Stimulated activated CD8-positive, alpha-beta memory T cell treated with anti-CD3 and anti-CD28 coated beads, Interleukin-7, amount 100 ng/mL, for 24 hours (primary cell): ENCODE measurements around the gene ITGA11.
"Not testable (repeated sequence)": the region's sequence is repeated elsewhere in the genome, so short reads cannot be mapped to it uniquely, and the experiment has no call there.

ENCODE experiments used
- DNase-seq: peaks from one replicate; pipeline ENCODE4 v3.0.0-alpha.2; 2020; ENCODE audit warnings: low read depth

ITGA11 gene

DNA sequence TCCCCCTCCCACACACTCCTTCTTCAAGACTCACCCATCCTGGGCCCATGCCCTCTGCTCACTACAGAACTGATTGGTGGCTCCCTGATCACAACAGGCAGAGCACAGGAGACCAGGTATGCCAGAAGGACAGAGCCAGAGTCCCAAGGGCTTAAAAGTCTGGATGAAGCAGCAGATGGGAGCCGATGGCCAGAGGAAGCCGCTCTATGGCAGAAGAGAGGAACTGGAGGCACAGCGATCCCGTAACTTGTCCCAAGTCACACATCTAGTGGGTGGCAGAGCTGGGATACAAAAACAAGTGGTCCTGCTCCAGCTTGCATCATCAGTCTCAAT lies 20.7 kb downstream of the ITGA11 start:
- DNase-seq: no peak

DNA sequence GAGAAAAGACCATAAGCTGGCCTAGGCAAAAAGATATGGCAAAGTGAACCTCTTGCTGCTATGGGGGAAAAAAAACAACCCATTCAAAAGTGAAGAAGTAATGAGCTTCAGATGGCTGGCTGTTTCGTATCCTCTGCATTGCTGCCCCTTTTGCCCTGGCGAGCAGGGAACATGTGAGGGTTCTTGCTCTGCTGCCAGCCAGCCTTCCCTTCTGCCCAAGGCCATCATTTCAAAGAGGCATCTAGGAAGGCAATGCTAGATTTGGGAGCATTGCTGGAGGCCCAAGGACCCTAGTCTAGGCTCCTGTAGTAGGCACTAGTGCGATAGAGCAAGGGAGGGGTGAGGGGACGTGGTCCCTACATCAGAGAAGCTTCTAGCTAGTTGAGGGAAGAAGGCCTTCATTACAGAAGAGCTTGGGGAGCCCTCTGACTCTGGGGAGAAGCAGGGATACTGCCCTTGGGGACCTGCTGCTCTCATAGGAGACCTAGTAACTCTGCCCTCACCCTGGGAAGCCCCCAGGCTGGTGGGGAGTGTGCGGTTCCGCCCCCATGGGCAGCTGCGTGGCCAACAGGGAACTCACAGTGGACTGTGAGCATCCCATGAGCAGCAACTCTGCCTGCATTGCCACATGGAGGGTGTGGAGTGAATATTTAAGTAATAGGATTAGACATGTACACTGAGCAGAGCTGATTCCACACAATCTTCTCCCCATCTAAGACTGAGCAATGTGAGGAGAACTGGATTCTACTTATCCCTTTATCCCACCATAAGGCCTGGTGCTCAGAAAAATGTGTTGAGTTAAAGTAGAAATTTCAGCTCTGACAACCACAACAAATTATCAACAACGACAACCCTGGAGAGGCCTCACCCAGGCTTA lies 21.3 kb downstream of the ITGA11 start:
- DNase-seq: no peak

DNA sequence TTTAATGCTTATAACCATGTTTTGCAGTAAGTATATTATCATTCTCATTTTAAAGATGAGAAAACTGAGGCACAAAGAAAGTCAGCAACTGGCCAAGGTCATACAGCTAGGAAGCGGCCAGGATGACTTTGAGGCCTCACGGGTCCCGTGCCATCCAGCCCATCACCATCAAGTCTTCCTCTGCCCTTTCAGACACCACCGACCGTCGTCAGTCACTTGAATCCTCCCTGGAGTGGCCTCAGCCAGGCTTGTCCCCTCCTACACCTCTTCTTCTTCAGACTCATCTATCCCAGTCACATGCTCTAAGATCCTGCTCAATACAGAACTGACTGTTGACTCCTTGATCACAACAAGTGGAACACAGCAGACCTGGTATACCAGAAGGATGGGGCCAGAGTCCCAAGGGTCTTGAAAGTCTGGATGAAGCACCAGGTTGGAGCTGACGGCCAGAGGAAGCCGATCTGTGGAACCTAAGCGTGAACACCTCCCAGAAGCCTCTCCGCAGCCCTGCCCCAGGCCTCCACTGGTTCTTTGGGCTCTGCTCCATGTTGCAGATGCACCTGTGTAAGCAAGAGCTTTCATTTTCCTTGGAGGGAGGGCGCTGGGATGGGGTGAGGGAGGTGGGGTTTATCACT lies 22.1 kb downstream of the ITGA11 start:
- DNase-seq: no peak

DNA sequence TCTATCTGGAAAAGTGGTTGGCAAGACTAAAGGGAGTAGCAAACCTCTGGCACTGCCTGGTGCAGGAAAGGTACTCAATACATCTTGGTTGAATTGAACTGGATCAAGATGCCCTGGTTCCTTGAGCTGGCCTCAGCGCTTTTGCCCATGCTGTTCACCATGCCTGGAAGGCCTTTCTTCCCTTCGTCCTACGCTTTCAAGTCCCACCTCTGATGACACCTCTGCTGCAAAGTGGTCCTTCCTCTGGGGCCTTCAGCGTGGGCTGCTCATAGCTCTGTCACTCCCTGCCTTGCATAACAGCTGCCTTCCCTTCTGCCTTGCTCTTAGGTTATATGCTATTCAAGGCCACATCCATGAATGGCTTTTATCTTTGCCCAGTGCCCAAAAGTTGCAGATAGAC lies 23.0 kb downstream of the ITGA11 start:
- no peak for DNase-seq

DNA sequence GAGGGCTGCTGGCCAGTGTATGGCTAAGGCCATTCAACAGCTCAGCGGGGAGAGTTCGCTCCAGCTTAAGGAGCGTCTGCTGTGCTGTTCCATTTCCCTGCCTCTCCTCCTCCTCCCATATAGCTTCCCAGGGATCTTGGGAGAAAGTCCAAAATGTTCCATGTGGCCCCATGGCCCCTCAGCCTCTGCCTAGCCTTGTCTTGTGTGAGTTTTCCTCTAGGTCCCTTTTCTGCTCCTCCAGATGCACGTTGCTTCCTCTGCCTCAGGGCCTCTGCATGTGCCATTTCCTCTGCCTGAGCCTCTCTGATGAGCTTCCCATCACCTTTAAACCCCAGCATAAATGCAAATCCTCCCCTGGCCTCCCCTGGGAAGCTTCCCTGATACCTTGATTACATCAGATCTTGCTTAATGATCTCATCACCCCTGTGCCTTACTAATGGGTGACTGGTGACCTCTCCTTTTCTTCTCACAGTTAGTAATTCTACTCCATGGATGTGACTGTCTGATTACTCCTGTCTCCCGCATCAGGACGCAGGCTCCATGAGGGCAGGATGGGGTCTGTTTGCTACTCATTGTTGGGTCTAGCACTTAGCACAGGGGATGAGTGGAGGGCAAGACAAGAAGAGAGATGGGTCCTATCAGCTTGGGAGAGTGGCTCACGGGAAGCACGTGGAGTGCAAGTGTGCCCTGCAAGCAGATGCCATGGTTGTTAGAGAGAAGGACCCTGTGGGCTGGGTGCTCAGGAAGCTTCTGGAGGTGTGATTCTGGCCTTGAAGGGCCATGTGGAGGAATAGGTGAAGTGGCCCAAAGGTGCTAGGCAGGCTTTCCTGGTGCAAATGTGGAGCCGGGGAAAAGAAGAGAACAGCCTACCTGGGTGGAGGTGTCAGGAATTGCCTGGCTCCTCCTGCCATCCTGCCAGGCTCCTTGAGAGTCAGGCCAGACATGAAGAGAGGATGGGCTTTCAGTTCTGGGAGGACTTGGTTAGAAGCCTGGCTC lies 23.8 kb downstream of the ITGA11 start:
- DNase-seq: no peak

DNA sequence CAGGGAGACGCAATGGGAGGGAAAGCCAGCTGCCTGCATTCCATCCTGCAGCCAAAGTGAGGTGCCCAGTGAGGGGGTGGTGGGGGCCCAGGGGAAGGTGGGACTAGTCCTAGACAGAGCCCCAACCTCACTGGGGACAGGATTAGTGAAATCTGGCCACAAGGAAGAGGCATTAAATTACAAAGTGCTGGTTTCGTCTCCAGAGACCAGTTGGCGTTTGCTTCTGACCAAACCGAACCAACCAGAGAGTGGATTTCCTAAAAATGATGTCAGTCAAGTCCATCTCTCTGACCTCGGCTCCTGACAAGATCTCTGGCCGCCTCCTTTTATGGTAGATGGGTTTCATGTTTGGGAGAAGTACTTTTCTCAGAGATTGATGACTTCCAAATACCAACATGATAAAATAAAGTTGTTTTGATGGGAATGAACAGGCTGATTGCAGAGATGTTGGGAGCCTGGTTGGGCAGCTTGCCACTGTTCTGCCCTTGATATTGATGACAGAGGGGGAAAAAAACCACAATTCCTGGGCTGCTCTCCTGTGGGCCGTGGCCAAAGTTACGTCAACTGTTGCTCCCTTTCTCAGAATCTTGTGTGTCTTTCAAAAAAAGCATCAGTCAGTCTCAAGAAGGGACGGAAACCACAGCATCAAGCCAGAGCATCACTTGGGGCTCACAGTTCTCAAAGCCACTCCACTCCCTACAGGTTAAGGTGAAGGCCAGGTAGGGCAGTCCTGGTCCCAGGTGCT lies 24.6 kb downstream of the ITGA11 start:
- DNase-seq: no peak

DNA sequence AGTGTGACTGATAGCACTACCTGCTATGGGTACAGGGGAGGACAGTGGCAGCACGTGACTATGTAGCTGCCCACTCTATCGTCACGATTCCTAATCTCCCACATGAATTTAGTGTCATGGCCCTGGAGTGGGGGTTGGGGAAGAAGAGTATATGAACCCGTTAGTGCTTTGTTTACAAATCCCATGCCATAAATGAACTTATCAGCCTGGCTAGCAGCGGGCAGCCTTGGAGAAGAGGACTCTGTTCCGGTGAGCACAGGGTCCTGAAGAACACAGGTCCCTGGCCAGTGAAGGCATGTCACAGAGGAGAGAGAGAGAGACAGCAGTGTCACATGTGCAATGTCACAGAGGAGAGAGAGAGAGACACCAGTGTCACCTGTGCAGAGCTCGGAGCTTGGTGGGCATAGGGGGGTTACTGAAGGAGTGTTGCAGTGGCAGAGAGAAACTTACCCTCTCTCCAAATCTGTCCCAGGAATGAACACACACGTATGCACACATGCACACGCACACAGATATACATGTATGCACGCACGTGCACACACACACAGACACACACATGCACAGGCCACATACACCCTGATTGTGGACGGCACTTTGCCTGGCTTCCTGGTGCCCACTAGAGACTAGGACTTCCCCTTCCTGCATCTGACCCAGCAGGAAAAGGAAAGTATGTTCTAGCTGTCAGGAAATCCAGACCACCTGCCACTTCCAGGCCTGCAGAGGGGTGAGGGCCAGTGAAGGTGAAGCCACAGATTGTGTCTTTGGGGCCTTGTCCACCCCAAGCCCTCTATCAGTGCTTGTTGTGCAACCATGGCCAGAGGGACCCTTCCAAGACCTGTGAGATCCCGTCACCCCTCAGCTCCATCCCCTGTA lies 26.3 kb downstream of the ITGA11 start:
- DNase-seq: no peak

DNA sequence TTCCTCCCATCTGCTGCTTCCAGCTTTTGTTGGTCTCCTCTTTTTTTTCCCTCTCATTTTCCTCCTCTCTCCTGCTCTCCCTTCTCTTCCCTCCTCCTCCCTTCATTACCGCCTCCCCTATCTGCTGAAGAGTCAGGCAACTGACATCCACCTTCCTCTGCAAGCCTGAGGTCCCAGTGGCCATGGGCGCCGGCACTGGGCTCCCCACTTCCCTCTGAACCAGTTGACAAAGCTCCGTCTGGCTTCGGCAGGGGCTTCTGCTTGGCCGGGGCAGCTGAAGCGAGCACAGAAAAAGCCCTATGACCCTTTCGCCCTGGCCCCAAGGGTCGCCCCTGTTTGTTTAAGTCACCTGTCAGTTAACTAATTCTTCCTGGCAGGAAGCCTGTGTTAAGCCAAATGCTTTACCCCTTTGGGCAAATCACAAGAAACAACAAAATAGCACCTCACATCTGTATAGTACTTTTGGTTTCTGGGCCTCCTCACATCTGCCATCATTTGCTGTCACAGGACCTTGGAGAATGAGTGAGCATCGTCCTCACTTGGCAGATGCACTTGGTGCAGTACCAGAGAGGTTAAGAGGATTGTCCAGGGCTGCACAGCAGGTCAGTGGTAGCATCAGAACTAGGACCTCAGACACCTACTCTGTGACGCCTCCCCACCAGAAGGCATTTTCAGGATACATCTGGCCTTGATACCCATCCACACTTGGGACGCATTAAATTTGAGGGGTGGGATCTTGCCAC lies 27.7 kb downstream of the ITGA11 start:
- DNase-seq: no peak

DNA sequence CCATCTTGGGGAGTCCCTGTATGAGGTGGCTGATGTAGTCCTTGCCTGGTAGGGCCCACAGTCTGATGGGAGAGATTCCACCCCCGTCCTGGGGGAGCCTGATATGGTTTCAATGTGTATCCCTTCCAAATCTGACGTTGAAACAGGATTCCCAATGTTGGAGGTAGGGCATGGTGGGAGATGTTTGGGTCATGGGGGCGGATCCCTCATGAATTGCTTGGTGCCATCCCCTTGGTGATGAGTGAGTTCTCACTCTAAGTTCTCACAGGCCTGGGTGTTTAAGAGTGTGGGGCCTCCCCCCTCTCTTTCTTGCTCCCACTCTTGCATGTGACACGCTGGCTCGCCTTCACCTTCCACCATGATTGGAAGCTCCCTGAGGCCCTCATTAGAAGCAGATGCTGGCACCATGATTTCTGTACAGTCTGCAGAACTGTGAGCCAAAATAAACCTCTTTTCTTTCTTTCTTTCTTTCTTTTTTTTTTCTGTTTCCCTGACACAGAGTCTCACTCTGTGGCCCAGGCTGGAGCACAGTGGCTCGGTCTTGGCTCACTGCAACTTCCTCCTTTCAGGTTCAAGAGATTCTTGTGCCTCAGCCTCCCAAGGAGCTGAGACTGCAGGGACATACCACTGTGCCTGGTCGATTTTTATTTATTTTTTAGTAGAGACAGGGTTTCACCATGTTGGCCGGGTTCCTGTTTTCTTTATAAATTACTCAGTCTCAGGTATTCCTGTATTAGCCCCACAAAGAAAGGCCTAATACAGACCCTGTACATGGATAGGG lies 28.6 kb downstream of the ITGA11 start:
- DNase-seq: no peak

DNA sequence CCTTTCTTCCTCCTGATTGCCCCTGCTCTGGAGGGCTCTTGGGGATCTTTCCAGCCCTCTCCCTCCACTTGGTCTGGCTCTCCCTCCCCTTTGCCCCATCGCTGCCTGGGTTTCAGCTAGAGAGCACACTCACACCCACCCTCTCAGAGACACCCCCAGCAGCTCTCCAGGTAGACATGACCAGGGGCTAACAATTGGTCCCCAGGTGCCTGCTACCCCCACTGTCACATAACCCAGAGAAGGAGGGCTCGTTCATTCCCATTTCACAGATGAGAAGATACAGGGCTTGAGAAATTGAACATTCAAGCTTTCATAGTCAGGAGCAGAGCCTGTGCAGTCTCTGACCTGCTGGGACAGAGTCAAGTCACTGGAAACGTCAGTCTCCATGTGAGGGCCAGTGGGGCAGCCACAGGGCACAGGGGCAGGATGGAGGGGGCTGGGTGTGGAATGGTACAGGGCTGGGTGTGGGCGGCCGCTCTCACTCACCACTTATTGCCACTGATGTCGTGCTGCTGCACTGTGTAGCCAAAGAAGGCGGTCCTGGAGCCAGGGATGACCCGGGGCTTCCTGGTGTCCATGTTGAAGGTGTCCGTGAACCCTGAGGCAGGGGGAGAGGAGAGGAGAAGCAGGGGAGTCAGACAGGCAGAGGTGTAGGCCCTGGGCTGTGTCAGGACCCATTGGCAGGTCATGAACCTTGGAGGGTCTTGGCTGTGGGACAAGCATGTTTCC lies 29.4 kb downstream of the ITGA11 start:
- DNase-seq: no peak

DNA sequence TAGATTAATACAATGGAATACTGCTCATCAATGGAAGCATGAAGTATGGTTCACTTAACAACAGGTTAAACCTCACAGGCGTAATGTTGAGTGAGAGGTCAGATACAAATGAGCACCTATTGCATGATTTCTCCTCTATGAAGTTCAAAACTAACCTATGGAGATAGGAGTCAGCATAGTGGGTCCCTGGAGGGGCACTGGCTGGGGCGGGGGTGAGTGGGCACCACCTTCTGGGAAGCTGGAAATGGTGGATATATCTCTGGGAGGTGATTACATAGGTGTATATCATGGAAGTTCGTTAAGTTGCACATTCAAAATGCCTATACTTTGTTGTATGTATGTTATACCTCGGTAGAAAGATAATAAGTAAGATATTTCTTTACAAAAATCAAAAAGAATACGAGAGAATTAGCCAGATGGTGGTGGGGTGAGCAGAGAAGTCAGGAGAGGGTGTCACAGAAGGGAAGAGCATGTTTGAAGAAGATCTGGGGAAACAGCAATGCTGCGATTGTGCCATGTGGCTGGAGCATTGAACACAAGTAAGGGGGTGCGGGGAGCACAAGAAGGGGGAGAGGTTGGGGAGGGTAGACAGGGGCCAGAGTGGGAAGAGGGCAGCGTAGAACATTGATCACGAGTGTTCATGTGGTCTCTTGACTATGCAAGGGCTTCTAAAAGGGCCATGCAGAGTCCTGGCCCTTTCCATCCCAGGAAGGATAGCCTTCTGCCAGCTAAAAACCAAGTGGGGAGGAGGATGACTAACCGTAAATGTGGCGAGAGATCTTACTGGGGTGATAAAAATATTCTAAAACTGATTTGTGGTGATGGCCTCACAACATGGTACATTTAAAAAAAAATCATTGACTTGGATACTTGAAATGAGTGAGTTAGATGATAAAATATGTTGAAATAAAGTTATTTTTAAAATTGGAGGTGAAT lies 30.2 kb downstream of the ITGA11 start:
- no peak for DNase-seq

DNA sequence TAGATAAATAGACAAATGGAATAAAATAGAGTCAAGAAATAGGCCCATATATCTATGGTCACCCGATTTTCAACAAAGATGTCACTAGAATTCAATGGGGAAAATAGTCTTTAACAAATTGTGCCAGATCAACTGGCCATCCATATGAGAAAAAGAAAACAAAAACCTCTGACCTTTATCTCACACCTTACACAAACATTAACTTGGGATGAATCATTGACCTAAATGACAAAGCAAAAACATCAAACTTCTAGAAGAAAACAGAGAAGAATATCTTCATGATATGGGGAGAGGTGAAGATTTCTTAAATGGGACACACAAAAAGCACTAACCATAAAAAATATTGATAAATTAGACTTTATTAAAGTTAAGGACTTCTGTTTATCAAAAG lies 31.9 kb downstream of the ITGA11 start:
- no peak for DNase-seq

DNA sequence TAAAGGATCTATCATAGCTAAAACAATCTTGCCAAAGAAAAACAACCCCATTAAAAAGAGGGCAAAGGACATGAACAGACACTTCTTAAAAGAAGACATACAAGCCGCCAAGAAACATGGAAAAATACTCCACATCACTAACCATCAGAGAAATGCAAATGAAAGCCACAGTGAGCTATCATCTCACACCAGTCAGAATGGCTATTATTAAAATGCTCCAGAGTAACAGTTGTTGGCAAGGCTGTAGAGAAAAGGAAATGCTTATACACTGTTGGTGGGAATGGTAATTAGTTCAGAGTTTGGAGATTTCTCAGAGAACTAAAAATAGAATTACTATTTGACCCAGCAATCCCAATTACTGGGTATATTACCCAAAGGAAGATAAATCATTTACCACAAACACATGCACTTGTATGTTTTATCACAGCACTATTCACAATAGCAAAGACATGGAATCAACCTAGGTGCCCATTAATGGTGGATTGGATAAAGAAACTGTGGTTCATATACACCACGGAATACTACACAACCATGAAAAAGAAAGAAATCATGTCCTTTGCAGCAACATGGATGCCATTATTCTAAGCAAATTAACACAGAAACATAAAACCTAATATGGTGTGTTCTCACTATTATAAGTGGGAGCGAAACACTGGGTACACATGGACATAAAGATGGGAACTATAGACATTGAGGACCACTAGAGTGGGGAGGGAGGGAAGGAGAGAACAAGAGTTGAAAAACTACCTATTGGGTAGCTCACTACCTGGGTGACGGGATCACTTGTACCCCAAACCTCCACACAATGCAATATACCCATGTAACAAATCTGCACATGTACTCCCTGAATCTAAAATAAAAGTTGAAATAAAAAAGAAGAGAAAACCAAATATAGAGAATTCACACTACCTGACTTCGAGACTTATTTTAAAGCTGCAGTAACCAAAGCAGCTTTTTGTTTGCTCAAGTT lies 32.6 kb downstream of the ITGA11 start:
- DNase-seq: no peak

DNA sequence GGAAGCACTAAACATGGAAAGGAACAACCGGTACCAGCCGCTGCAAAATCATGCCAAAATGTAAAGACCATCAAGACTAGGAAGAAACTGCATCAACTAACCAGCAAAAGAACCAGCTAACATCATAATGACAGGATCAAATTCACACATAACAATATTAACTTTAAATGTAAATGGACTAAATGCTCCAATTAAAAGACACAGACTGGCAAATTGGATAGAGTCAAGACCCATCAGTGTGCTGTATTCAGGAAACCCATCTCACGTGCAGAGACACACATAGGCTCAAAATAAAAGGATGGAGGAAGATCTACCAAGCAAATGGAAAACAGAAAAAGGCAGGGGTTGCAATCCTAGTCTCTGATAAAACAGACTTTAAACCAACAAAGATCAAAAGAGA lies 34.0 kb downstream of the ITGA11 start:
- not testable (repeated sequence) for DNase-seq

DNA sequence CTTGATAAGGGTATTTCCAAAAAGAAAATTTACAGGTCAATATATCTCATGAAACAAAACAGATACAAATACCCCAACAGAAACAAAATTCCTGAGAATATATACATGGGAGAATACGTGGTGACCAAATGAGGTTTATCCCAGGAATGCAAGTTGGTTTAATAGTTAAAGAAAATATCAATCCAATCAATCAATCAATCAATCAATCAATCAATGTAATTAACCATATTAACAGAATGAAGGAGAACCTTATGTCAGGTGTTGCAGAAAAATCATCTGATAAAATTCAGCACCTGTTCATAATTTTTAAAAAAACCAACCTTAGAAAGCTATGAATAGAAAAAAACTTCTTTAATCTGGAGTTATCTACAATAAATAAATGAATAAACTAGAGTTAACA lies 35.9 kb downstream of the ITGA11 start:
- no peak for DNase-seq

DNA sequence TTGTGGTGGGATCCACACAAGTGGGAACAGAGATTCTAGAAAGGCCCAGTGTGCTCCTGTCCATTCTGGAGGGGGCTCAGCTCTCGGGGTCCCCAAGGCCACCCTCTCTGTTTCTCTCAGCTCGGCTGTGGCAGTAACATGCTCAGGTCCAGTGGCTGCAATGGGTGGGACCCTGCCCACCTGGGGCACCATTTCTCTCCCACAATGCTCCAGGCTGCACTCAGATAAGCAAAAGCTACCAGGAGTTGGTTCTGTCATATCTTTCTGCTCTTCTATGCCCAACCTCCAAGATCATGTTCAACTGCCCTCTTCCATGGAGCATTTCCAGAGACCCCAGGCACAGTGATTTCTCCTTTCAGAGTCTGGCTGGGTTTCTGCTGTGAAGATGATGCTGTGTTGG lies 40.8 kb downstream of the ITGA11 start:
- no peak for DNase-seq
